GM08714 (cell line): ENCODE results near the gene RIPK3.
A peak's percentile ranks its signal among the peaks of the same experiment; 100 is the strongest.

ENCODE experiments used
- H3K4me3 ChIP-seq: fragments of 200-500 bp; sonication (Bioruptor generic); 2 replicates; pipeline ENCODE4 v1.5.1; 2014; ENCODE audit warnings: mild to moderate bottlenecking, low read length, inconsistent platforms
- ZNF274 ChIP-seq: IDR thresholded peaks from 2 replicates; pipeline ENCODE4 v1.6.1; 2012; ENCODE audit warnings: mild to moderate bottlenecking, low read depth, low read length

The RIPK3 gene

GRCh38 chr14:24299255-24300191 is 40.3 kb downstream of the RIPK3 start, which contains the start of the genes DHRS1 and NOP9:
Gene DHRS1 (minus strand): TSS chr14:24299780. CDS start chr14:24299106, 674 bp downstream.
Gene NOP9 (plus strand): TSS chr14:24299850. CDS start chr14:24299955, 105 bp downstream.
- no peak for TF ChIP-seq ZNF274
- H3K4me3 ChIP-seq, result peak within 1 kb of the TSS; percentile 96

DNA sequence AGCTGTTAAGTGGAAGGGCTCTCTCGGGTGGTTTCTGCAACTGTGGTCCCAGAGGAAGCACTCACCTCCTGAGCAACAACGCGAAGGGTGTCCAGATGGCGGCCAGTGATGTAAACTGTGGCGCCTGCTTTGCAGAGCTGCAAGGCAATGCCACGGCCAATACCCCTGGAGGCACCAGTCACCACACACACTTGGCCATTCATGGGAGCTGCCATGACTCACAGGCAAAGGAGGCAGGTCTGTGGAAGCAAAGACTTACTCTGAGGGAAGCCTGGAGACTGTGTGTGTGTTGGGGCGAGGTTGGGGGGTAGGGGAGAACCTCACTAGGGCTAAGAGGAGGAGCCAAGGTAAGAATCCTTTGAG is 40.9 kb downstream of the RIPK3 start:
- TF ChIP-seq ZNF274, result no peak
- peak overlapping the region; percentile 96 for H3K4me3 ChIP-seq

- no peak overlapping the region for H3K4me3 ChIP-seq
- TF ChIP-seq ZNF274, result no peak
These were observed 42.4 kb downstream of the RIPK3 start for GRCh38 chr14:24297190-24297964.

DNA sequence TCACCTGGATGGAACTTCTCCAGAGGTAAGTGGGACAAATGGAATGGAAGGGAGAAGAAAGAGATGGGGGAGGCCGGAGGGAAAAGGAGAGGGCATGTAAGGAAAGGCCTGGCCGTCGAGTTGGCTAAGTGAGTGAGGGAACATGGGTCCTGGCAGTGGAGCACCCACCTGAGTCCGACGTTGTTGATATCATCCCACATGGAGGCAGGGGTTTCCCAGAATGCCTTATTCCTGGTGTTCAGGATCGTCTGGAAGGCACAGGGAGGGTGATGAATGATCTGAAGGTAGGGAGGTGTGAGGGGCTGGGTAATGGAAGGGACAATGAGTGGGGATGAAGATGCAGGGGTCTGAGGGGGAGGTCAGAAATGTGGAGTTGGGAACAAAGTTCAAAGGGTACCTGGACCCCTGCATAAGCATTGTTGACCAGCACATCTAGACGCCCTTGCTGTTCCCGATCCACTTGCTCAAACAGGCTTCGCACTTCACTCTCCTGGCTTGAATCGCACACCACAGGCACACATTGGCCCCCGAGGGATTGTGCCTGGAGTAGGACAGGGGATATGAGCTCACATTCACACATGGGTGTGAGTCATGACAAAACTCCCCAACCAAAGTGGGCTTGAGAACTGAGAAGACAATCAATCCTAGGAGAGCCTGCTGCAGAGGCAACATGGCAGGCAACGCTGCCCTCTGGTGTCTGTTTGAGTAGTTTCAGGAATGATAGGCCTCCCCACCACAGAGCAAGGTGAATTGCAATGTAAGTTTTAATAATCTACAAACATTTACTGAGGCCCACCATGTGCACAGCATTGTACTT is 43.2 kb downstream of the RIPK3 start:
- no peak for TF ChIP-seq ZNF274
- no peak overlapping the region for H3K4me3 ChIP-seq

- no peak for TF ChIP-seq ZNF274
- no peak overlapping the region for H3K4me3 ChIP-seq
These were observed 46.3 kb downstream of the RIPK3 start for GRCh38 chr14:24293525-24293924.

- no peak overlapping the region for H3K4me3 ChIP-seq
- no peak for TF ChIP-seq ZNF274
These were observed 47.5 kb downstream of the RIPK3 start for GRCh38 chr14:24292118-24292807.

DNA sequence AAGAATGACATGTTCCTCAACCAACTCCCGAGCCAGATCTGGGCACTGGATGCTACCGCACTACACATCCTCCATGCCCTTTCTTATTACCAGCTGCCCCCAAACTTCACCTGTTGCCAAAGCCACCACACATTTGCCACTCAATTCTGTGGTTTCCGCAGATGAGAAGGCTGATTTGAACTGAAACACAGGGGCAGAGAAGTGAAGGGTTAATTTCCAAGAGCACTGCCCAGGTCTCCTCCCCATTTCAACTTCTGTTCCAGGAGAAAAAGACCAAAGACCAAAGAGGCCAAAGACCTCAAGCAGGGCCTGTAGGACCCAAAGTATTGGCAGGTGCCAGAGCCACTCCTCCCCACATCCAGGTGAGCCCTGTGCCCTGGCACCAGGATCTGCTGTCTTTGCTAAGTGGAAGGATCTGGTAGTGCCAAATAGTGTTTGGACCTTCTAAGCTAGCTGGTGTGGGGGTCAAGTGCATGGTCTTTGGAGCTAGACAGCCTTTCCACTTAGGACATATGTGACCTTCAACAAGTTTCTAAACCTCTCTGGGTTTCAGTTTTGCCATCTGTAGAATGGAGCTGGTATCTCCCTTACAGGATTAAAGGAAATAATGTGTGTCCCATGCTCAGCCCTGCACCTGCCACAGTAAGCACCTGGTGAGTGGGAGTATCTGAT is 48.2 kb downstream of the RIPK3 start:
- no peak overlapping the region for H3K4me3 ChIP-seq
- no peak for TF ChIP-seq ZNF274

GRCh38 chr14:24290746-24291145 is 49.0 kb downstream of the RIPK3 start:
- TF ChIP-seq ZNF274, result no peak
- no peak overlapping the region for H3K4me3 ChIP-seq

- no peak overlapping the region for H3K4me3 ChIP-seq
- TF ChIP-seq ZNF274, result no peak
These were observed 50.0 kb downstream of the RIPK3 start for GRCh38 chr14:24289649-24290280.

DNA sequence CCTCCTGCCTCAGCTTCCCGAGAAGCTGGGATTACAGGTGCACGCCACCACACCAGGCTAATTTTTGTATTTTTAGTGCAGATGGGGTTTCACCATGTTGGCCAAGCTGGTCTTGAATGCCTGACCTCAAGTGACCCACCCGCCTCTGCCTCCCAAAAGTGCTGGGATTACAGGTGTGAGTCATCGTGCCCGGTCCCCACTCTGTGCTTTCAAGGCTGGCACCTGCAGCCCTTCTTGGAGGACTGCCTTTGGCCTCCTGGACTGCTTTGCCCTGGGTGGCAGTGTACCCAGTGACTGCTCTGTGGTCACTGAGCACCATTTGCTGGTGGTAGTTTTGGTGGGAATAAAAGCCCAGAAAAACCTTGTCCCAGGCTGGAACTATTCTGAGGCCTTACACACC is 52.8 kb downstream of the RIPK3 start:
- H3K4me3 ChIP-seq, result no peak overlapping the region
- no peak for TF ChIP-seq ZNF274
